NOMO-1 treated with DMSO at 0.1 percent for 48 hours (cell line): Measurements from ENCODE around the gene NTS.
A peak's percentile ranks its signal among the peaks of the same experiment; 100 is the strongest.

Experiments
- DNase-seq: peaks from one replicate; lab custom pipeline; 2025; ENCODE audit not compliant: unreplicated experiment; lab: John Stamatoyannopoulos, UW

The NTS gene, protein sequence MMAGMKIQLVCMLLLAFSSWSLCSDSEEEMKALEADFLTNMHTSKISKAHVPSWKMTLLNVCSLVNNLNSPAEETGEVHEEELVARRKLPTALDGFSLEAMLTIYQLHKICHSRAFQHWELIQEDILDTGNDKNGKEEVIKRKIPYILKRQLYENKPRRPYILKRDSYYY

DNA sequence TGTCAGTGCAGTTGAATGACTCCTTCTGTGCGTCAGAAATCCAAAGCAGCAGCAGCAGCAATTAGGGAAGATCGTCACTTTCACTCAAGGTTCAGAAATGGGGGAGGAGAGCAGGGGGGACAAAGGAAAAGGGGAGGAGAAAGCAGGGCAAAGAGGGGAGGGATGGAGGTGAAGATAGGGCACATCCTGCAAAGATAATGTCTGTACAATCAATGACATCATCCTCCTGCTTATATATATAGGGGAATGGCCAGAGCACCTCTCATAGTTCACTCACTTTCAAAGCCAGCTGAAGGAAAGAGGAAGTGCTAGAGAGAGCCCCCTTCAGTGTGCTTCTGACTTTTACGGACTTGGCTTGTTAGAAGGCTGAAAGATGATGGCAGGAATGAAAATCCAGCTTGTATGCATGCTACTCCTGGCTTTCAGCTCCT is at the start of gene NTS:
NTS (plus strand) TSS at position 265 of the 431 bp plus-strand sequence; CDS start at position 374, 109 bp downstream.
- peak; percentile 46 for DNase-seq

DNA sequence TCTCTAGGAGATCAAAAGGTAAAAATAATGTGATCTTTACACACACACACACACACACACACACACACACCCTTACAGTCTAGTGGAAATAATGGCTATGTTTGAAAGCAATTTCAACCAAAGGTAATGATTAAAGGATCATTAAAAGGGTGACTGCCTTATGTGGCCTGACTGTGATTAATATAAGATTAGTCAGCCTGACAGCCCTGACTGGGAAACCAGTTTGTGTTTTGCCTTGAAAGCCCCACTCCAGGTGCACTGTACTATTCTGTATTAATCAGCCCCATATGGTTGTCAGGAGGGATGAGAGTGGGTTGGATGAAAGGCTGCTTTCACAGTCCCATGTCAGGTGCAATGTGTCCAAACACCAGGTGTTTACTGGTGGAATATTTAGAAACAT is 48.3 kb upstream of the NTS start:
- DNase-seq, result no peak

DNA sequence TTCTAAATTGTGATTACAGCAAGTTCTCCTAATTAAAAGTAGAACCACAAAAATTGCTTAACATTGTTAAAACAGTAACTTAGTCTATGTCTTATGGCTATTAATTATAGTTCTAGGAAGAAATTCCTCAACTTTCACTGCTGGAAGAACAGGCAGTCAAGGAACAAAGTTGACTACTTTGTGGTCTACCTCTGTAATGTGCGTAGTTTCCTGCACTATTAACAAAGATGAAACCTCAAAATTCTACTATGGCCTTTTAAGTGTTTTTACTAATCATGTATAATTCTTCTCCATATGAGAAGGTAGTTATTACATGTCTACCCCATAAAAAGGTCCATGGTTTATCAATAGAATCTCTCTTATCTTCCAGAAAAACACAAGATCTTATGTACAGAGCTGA is 45.5 kb upstream of the NTS start:
- no peak for DNase-seq

DNA sequence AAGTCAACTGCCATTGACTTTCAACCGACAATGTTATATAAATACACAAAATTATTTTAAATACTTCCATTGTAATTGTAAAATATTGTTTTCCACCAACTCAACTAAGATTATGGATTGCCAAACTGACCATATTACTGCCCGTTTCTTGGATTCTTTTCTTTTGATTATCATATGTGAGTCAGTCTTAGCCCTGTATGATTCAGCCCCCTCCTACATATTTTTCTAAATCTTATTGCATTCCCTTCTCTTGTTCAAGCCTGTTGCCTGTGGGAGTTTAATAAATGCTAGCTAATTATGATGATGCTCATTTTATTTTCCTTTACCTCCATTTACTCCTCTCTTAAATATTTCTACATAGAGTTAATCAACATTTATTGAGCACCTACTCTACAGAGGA is 44.7 kb upstream of the NTS start:
- no peak for DNase-seq

DNA sequence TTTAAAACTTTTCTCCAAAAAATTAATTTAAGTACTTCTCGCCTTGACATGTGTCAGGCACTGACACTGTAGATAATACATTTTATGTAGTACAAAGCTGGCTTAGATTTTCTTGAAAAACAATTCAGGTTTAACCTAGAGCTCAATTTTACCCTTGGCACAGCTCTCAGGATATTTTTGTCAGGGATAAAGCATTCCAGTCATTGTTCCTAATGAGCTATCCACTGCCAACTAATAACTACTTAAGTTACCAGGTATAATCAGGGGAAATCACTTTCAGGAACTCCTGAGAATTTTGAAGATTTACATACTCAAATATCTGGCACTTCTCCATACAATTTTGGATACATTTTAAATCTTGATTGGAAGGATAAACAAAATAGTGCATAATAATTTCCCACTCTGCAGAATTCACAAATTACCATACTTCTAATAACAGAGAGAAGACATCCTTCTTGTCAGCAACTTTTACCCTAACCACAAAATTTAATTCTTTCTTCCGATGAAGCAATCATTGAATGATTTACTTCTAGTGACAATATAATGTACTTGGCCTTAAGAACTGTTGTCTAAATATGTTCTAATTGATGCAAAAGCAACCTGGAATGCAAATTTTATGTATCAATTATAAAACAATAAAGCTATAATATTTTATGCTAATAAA is 42.6 kb upstream of the NTS start:
- DNase-seq, result peak; percentile 4

DNA sequence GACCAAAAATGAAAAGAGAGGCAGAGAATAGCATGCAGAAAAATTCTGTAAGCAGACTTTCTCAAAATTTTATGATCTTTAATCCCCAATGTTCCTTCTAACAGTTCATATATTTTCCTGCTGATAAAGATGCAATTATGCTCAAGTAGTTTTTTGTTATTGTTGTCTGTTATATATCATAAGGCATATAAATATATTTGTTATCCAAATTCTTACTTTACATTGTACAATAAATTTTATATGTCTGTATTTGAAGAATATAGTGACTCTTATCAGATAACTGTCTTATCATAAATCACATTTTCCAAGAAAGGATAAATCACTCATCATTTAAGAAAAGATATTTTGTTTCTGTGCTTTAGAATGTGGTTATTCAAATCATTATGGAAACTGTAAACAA is 40.5 kb upstream of the NTS start:
- DNase-seq, result no peak

DNA sequence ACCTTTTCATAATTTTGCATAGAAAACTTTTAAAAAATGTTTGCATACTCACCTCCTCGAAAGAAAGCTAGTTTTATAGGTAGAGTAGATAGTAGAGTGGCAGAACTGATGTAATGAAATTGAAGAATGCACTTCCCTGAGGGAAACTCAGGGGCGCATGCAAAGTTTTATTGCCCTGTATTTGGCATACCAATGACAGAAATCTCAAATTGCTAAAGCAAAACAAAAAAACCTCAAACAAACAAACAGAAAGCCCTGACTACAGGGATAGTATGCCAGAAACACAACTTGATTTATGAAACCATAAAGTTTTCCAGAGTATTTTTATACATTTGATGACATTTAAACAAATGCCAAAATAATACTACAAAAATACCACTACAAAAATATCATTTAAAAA is 39.7 kb upstream of the NTS start:
- no peak for DNase-seq

DNA sequence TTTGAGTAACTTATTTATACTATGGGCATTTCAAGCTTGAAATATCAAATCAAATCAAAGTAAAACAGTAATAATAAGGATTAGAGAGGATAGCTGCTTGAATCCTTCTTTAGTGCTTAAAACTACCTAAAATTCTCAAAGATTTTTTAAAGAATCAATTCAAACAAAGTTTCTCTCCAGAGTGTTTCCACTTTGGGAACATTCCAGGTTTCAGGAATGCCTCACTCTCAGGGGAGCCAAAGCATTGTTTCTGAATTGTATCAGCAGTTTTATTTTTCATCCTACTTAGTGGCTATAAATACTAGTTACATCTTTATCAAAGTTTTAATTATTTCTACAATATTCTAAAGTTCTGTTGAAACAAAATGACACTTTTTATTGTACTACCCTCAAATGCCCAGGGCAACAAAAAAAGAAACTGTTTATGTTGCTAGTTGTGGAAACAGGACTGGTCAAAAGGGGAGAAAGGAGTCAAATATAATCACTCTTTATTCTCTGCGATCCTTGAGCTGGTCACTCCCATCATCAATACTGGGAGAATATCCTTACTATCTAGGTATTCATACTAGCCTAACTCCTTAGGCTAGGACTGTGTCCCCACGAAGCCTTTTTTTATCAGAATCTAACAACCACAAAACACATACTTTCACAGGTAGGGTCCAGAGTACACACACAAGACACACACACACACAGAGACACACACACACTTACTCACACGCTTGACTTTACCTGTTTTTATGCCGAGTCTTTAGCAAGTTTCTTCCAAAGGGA is 38.5 kb upstream of the NTS start:
- DNase-seq, result no peak

DNA sequence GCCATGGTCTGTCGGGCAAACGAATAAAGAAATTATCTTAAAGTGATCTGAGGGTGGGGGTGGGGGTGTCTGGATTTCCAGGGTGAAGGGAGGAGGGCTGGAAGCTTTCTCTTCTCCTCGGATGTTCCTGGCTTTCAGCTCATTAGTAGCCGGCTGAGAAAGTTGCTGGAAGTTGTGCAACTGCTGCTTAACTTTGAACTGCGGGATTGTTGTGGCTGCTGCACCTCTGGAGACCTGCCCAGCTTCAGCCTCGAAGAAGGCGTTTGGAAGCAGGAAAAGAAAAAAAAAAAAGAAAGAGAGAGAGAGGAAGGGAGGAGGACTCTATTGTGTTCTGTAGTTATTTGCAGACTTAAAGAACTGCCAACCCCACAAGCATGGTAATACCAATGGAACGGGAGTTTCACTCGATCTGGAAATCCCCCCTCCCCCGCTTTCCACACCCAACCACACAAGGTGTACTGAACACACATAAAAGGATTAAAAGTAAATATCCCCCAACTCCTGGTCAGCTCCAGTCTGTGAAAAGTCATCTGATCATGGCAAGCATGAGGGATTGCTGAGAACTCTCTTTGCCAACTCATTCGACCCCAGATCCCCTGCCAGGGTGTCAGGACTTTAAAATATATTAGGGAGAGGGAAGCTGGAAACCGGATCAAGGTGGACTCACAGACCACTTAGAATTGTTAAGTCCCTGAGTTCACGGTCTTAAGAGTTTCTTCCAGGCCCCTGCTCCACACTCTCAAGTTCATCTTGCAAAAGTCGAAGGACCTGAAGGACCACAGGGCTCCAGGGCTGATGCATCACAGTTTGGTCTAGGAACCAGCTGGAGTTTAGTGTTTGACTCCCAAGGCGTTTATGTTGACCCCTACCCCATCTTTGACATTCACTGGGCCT is 37.7 kb upstream of the NTS start, which contains the start of gene RASSF9:
RASSF9 (minus strand) TSS at position 213 of the 894 bp plus-strand sequence; CDS start at position 5, 208 bp downstream.
- no peak for DNase-seq

DNA sequence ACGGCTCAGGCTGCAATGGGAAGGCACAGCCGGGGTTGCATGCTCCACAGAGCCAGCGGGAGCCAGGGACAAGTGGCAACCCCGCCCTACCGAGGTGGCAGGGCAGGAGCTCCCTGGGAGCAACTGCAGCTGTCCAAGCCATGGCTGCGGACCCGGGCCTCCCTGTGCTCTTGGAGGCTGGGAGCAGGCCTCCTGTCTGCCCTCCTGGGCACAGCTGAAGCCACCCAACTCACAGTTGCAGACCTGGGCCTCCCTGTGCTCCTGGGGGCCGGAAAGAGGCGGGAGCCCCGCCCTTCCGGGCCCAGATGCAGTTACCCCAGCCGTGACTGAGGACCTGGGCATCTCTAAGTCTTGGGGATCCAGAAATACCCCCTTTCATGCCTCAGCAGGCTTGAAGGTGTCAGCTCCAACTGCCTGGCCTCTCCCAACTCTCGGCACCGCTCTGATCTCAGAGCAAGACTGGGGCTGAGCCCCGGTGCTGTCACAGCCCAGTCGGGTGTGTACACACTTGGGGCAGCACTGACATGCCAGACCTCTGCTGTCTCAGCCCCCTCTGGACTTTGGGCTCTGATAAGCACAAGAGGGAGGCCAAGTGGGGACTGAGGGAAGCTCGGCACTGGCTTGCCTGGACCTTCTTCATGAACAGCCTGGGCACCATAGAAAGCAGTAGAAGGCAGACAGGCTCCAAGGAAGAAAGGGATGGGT is 30.3 kb upstream of the NTS start:
- no peak for DNase-seq

DNA sequence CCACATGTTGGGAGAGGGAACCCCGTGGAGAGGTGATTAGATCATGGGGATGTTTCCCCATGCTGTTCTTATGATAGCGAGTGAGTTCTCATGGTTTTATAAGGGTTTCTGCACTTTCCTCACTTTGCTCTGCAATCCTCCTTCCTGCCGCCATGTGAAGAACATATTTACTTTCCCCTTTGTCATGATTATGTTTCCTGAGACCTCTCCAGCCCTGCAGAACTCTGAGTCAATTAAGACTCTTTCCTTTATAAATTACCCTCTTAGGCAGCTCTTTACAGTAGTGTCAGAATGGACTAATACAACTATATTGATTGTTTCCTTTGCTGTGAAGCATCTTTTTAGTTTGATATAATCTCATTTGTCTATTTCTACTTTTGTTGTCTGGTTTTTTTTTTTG is 24.8 kb upstream of the NTS start:
- DNase-seq, result no peak

DNA sequence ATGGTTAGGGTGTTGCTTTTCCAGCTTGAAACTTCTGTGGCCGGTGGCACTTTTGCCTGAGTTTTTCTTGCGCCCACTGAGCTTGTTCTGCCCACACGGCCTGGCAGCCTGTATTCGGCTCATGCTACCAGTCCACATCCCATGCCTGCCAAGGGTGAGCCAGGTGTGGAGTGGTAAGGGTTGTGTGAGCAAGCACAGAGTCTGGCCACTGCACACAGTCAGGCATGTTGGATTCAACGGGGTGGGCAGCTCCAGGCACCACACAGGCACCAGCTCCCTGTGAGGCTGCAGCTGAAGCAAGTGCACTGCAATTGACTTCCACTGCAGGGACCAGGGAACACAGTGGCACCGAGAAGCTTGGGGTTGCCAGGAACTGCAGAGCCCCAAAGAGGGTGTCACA is 18.8 kb upstream of the NTS start:
- DNase-seq, result no peak

DNA sequence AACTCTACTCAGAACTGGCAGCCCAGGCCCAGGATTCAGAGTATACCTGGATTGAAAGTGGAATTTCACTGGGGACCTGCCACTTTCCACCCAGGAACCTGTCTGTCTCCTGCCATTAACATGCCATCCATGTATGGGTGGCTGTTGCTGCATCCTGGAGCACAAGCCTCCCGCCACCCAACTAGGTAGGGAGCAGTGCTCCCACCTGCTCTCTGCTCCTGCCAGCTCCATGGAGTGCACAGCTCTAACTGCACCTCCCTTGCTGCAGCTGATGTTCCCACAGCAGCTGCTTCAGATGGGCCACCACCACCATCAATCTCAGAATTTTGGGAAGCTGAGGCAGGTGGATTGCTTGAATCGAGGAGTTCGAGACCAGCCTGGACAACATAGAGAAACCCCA is 17.1 kb upstream of the NTS start:
- DNase-seq, result no peak

DNA sequence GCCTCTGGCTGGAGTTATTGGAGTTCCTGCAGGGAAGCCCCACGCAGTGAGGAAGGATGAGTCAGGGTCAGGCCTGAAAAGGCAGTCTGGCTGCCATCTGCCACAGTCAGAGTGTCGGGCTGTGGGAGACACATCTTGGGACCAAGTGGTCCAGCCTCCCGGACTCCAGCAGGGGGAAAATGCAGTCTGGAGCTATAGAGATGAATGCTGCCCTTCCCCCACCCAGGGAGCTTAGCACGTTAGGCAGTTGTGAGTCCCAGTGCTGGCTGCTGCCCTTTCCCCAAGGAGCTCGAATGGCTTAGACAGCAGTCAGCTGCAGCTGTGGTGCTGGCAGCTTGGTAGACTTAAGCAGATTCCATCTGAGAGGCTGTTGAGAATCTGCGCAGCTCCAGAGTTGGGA is 8.2 kb upstream of the NTS start:
- DNase-seq, result no peak

DNA sequence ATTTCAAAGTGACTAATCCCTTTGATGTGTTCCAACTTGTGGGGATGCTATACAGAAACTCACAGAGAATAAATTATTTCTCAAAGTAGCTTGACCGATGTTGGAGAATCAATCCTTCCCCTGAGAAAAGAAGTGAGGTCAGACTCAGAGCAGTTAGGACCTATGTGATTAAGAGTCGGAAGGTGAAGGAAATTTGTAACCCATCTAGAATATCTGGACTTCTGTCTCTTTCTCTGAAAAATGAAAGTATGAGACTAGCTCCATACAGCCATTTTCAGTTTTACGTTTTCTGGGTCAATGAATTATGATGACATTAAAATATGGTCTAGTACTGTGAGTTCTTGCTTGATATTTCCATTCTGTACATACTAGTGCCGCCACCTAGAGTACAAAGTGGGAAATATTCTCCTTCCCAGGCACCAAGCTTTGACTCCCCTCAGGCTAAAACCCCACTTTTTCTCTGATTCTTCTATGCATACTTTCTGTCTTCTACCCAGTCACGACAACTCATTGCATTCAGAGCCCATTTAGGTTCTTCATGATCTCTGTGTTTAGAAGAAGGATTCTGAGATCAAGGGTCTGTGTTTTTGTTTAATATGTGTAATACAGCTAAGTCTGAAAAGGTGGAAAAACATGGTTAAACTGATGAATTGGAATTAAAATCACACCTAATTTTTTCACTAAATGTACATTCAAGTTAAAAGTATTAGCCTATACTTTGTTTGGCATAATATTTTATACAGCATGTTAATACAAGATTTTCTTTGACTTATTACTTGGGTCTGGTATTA is 6.9 kb upstream of the NTS start:
- peak; percentile 22 for DNase-seq

DNA sequence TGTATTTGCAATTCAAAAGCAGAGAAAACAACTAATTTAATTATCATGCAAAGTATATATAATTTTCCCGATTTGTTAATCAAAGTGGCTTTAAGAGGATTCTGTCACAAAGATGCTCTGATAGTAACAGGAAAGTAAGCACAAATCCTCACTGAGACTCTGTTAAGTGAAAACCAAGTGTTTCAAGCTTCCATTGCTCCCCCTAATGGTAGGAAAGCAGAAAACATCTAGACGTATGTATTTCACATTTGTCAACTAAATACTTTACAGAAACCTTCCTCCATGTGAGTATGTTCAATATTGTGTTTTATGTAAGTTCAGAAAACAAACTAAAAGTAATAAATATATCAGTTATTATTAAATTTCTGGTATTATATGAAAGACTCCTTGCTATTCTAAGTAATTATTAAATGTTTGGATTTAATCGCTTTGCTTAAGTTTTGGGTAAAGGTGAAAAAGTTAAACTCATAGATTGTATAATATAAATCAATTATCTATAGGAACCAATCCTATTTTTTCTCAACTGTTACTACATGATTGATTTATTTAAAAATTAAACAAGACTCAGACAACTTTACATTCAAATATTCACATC is 1.5 kb upstream of the NTS start:
- DNase-seq, result peak; percentile 50

DNA sequence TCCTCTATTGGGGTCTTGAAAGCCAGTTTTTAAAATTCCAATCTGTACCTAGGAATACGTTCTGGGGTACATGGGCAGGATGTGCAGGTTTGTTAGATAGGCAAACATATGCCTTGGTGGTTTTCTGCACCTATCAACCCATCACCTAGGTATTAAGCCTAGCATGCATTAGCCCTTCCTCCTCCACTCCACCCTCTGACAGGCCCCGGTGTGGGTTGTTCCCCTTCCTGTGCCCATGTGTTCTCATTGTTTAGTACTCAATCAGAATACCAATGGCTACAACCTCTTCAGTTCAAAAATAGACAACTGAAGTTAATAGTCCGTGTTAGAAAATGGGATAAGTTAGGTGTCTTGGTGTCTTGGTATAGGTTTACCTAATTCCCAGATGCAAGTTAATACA is 3.4 kb downstream of the NTS start:
- no peak for DNase-seq

DNA sequence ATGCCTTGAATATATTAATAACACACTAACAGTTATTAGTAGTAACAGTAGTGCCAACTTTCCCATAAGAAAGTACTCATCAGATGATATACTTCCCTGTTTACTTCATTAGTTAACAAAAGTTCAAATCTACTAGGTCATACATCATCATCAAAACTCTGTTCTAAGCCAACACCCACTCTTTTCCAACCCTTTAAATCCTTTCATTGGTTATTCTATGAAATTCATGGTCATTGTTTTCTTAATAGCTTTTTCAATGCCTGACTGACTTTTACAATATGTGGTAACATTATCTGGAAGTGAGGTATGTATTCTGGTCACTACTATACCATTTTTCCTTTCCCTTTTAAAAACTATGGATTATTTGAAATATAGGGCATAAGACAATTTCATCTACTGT is 9.7 kb downstream of the NTS start:
- DNase-seq, result no peak

DNA sequence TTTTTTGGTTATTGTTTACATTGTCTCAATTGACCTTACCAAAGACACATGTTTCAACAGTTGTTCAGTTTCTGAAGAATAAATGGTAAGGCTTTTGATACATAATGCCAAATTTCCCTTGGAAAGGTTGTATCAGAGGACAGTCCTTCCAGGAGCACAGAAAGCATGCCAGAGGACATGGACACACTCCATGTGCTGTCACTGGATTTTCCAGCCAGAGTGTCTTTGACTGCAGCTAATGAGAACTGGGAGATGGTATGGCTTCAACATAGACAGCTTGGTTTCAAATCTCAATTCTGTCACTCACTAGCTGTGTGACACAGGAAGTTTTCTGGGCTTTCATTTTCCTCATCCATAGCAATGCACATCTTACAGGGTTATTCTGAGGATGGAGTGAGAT is 20.6 kb downstream of the NTS start:
- no peak for DNase-seq
